HepG2 (cell line): ENCODE data around the gene PROX2. TPM values are rescaled to one million over a fixed set of nuclear protein-coding genes. Genes with fewer than 3 reads are reported as not detected.

ENCODE experiments used
- AGO2 ChIP-seq: fragments of 200-400 bp; formaldehyde crosslinking; optimal IDR thresholded peaks from 2 replicates; pipeline ENCODE3; 2017; ENCODE audit warnings: mild to moderate bottlenecking, low read depth, low read length, moderate library complexity
- ARID2 ChIP-seq: sonication (generic); formaldehyde crosslinking; IDR thresholded peaks from 2 replicates; pipeline ENCODE4 v1.8.1; 2022; ENCODE audit warnings: mild to moderate bottlenecking, missing genetic modification reagents, borderline replicate concordance
- ARNT ChIP-seq: fragments of 450-650 bp; IDR thresholded peaks from 2 replicates; pipeline ENCODE4 v1.6.1; 2017
- ATF5 ChIP-seq: sonication (generic); formaldehyde crosslinking; IDR thresholded peaks from 2 replicates; pipeline ENCODE4 v1.4.0; 2020; ENCODE audit warnings: mild to moderate bottlenecking, low read depth, missing genetic modification reagents
- DZIP1 ChIP-seq: sonication (generic); formaldehyde crosslinking; IDR thresholded peaks from 2 replicates; pipeline ENCODE4 v1.5.0; 2020; ENCODE audit warnings: mild to moderate bottlenecking, missing genetic modification reagents
- FOXA3 ChIP-seq: IDR thresholded peaks from 2 replicates; pipeline ENCODE4 v1.6.1; 2016; ENCODE audit warnings: missing genetic modification reagents, missing compliant biosample characterization
- GABPA ChIP-seq, 2 experiments: IDR thresholded peaks; 2 replicates each; pipeline ENCODE4 v1.6.1; 2011 to 2016; ENCODE audit warnings: low read depth in 2 of 2, low read length in 1 of 2, missing biosample characterization in 1 of 2, missing genetic modification characterization in 1 of 2
- NR2F1 ChIP-seq, 2 experiments: fragments of 450-650 bp in 1 of 2; formaldehyde crosslinking in 1 of 2; IDR thresholded peaks; 2 replicates each; pipeline versions ENCODE4 v1.5.0 to v1.6.1; 2016 to 2020; ENCODE audit warnings: mild to moderate bottlenecking in 1 of 2, missing compliant biosample characterization in 1 of 2, missing genetic modification reagents in 1 of 2, moderate library complexity in 1 of 2
- ZFX ChIP-seq: sonication (generic); formaldehyde crosslinking; IDR thresholded peaks from 2 replicates; pipeline ENCODE4 v1.4.0; 2020; ENCODE audit warnings: mild to moderate bottlenecking, low read depth, missing genetic modification reagents, moderate library complexity
- ZNF225 ChIP-seq: sonication (generic); formaldehyde crosslinking; IDR thresholded peaks from 2 replicates; pipeline ENCODE4 v1.4.0; 2020; ENCODE audit warnings: mild to moderate bottlenecking, missing genetic modification reagents
- ZNF274 ChIP-seq: sonication (generic); formaldehyde crosslinking; IDR thresholded peaks from 2 replicates; pipeline ENCODE4 v1.5.1; 2020; ENCODE audit warnings: mild to moderate bottlenecking, missing genetic modification reagents
- ZNF354B ChIP-seq: sonication (generic); formaldehyde crosslinking; IDR thresholded peaks from 2 replicates; pipeline ENCODE4 v1.8.0; 2022; ENCODE audit warnings: mild to moderate bottlenecking, missing genetic modification reagents
- ZNF460 ChIP-seq: sonication (generic); formaldehyde crosslinking; IDR thresholded peaks from 2 replicates; pipeline ENCODE4 v1.5.1; 2020; ENCODE audit warnings: missing genetic modification reagents, mild to moderate bottlenecking, borderline replicate concordance
- polyA plus RNA-seq, 8 experiments: library from polyadenylated mRNA; depleted of rRNA in 3 of 8; stranded (reverse) in 7 of 8; unstranded in 1 of 8; fragments of >200 nt; fragmentation: Illumina TruSeq in 4 of 8; extraction: Trizol in 4 of 8; gene quantifications; 2 replicates each; pipeline versions ENCODE4 v1.2.1 to v1.2.3, GENCODE V29; 2011 to 2016; ENCODE audit warnings: low read depth in 4 of 8, missing spikeins in 1 of 8, mixed read lengths in 1 of 8; ENCODE audit not compliant: insufficient read depth in 1 of 8
- total RNA-seq, 5 experiments: library from RNA; depleted of rRNA; stranded (reverse); fragments of >200 nt; fragmentation: Illumina TruSeq; extraction: Trizol; gene quantifications; 2 replicates each; pipeline ENCODE4 v1.2.3, GENCODE V29; 2016; ENCODE audit warnings: low read depth in 1 of 5
- TF ChIP-seq, protein P1 (sequence below): IDR thresholded peaks from 2 replicates; pipeline ENCODE4 v1.6.1; 2016; ENCODE audit warnings: low read depth, control low read depth
- TF ChIP-seq, protein P2 (sequence below): sonication (generic); formaldehyde crosslinking; IDR thresholded peaks from 2 replicates; pipeline ENCODE4 v1.5.0; 2020; ENCODE audit warnings: mild to moderate bottlenecking, missing genetic modification reagents, borderline replicate concordance
- TF ChIP-seq, protein P3 (sequence below): sonication (generic); formaldehyde crosslinking; IDR thresholded peaks from 2 replicates; pipeline ENCODE4 v1.5.0; 2020; ENCODE audit warnings: mild to moderate bottlenecking, missing genetic modification reagents, borderline replicate concordance
- TF ChIP-seq, protein P4 (sequence below): sonication (generic); formaldehyde crosslinking; IDR thresholded peaks from 2 replicates; pipeline ENCODE4 v1.8.0; 2022; ENCODE audit warnings: missing genetic modification reagents, mild to moderate bottlenecking, borderline replicate concordance

Gene PROX2
- total and polyA plus RNA-seq, 2 of the 13 experiments (the other 11 are each of a cell fraction or from before 2014, with no cell fraction given): not detected

GRCh38 chr14:74898694-74899093 is 22.7 kb upstream of the PROX2 start (continued):
- TF ChIP-seq NR2F1 (CRISPR knock-in tag; IDR thresholded peaks at IDR 0.05): peak; percentile 93 to 95
- no peak for TF ChIP-seq ARID2 (CRISPR knock-in tag)
- TF ChIP-seq, protein P1, sequence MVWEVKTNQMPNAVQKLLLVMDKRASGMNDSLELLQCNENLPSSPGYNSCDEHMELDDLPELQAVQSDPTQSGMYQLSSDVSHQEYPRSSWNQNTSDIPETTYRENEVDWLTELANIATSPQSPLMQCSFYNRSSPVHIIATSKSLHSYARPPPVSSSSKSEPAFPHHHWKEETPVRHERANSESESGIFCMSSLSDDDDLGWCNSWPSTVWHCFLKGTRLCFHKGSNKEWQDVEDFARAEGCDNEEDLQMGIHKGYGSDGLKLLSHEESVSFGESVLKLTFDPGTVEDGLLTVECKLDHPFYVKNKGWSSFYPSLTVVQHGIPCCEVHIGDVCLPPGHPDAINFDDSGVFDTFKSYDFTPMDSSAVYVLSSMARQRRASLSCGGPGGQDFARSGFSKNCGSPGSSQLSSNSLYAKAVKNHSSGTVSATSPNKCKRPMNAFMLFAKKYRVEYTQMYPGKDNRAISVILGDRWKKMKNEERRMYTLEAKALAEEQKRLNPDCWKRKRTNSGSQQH (CRISPR knock-in tag): peak; percentile 93; the same call in 1 of the 2 replicates
- TF ChIP-seq, protein P2, sequence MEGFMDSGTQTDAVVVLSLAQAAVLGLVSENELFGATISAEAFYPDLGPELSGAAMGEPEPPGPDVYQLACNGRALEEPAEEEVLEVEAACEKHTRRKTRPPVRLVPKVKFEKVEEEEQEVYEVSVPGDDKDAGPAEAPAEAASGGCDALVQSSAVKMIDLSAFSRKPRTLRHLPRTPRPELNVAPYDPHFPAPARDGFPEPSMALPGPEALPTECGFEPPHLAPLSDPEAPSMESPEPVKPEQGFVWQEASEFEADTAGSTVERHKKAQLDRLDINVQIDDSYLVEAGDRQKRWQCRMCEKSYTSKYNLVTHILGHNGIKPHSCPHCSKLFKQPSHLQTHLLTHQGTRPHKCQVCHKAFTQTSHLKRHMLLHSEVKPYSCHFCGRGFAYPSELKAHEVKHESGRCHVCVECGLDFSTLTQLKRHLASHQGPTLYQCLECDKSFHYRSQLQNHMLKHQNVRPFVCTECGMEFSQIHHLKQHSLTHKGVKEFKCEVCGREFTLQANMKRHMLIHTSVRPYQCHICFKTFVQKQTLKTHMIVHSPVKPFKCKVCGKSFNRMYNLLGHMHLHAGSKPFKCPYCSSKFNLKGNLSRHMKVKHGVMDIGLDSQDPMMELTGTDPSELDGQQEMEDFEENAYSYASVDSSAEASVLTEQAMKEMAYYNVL (CRISPR knock-in tag): no peak
- peak; percentile 93 for TF ChIP-seq ZFX
- no peak for TF ChIP-seq ATF5 (CRISPR knock-in tag)
- no peak for TF ChIP-seq ZNF354B (CRISPR knock-in tag)
- no peak for TF ChIP-seq ZNF274 (CRISPR knock-in tag)
- peak; percentile 29; the same call in 1 of the 2 replicates for TF ChIP-seq ZNF460 (CRISPR knock-in tag)
- no peak for TF ChIP-seq GABPA (IDR thresholded peaks at IDR 0.05; ENCODE audit: low read depth, low read length)
- peak; percentile 69 for TF ChIP-seq GABPA (CRISPR knock-in tag; IDR thresholded peaks at IDR 0.05; ENCODE audit: low read depth)
- TF ChIP-seq DZIP1: no peak
- TF ChIP-seq, protein P3, sequence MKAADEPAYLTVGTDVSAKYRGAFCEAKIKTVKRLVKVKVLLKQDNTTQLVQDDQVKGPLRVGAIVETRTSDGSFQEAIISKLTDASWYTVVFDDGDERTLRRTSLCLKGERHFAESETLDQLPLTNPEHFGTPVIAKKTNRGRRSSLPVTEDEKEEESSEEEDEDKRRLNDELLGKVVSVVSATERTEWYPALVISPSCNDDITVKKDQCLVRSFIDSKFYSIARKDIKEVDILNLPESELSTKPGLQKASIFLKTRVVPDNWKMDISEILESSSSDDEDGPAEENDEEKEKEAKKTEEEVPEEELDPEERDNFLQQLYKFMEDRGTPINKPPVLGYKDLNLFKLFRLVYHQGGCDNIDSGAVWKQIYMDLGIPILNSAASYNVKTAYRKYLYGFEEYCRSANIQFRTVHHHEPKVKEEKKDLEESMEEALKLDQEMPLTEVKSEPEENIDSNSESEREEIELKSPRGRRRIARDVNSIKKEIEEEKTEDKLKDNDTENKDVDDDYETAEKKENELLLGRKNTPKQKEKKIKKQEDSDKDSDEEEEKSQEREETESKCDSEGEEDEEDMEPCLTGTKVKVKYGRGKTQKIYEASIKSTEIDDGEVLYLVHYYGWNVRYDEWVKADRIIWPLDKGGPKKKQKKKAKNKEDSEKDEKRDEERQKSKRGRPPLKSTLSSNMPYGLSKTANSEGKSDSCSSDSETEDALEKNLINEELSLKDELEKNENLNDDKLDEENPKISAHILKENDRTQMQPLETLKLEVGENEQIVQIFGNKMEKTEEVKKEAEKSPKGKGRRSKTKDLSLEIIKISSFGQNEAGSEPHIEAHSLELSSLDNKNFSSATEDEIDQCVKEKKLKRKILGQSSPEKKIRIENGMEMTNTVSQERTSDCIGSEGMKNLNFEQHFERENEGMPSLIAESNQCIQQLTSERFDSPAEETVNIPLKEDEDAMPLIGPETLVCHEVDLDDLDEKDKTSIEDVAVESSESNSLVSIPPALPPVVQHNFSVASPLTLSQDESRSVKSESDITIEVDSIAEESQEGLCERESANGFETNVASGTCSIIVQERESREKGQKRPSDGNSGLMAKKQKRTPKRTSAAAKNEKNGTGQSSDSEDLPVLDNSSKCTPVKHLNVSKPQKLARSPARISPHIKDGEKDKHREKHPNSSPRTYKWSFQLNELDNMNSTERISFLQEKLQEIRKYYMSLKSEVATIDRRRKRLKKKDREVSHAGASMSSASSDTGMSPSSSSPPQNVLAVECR: peak; percentile 98
- peak; percentile 86 for TF ChIP-seq FOXA3 (CRISPR knock-in tag)
- TF ChIP-seq AGO2: no peak
- peak; percentile 49; the same call in 1 of the 2 replicates for TF ChIP-seq ZNF225 (CRISPR knock-in tag)
- TF ChIP-seq ARNT: no peak
- TF ChIP-seq, protein P4, sequence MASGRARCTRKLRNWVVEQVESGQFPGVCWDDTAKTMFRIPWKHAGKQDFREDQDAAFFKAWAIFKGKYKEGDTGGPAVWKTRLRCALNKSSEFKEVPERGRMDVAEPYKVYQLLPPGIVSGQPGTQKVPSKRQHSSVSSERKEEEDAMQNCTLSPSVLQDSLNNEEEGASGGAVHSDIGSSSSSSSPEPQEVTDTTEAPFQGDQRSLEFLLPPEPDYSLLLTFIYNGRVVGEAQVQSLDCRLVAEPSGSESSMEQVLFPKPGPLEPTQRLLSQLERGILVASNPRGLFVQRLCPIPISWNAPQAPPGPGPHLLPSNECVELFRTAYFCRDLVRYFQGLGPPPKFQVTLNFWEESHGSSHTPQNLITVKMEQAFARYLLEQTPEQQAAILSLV (CRISPR knock-in tag): 0 out of 2 replicates have a peak, but pooled peaks have one; percentile 38
